ENCODE measurements around the gene CNTFR. TPM values are rescaled to one million over a fixed set of nuclear protein-coding genes. Genes with fewer than 3 reads are reported as not detected.
A peak's percentile ranks its signal among the peaks of the same experiment; 100 is the strongest.
"Not testable (repeated sequence)": the region's sequence is repeated elsewhere in the genome, so short reads cannot be mapped to it uniquely, and the experiment has no call there.

The CNTFR gene
- total RNA-seq (2013; cell fraction: nucleolus; rRNA removed): not detected in 2 replicates
- not detected in 2 replicates for total RNA-seq (2014; rRNA removed)
- total RNA-seq (2014; rRNA removed; fragmentation: Illumina TruSeq; extraction: Trizol): not detected in 2 replicates
- total RNA-seq (2021): not detected in 2 replicates
- polyA plus RNA-seq (2011; ENCODE audit: low read depth): not detected
- not detected in 2 replicates for polyA plus RNA-seq (2011; rRNA removed)
- polyA plus RNA-seq (2011; cell fraction: cytosol; rRNA removed): not detected in 2 replicates
- polyA plus RNA-seq (2011; cell fraction: nucleus; rRNA removed): 0.10 TPM in 1 of 2 replicates, not detected in the other
- not detected in 2 replicates for polyA plus RNA-seq (2012)
- polyA plus RNA-seq (2014; fragmentation: Illumina TruSeq; extraction: Trizol): not detected in 2 replicates
- polyA plus RNA-seq (2014; fragmentation: Nextera tagmentation; extraction: Ambion mirVana): not detected
- not detected in 2 replicates for polyA plus RNA-seq (2014; rRNA removed)
- polyA plus RNA-seq (2016; fragmentation: Nextera tagmentation; extraction: Ambion mirVana): not detected
- polyA minus RNA-seq (2011; rRNA and poly(A)+ RNA removed): not detected in 2 replicates
- polyA minus RNA-seq (2011; cell fraction: cytosol; rRNA and poly(A)+ RNA removed): not detected in 2 replicates
- polyA minus RNA-seq (2011; cell fraction: nucleus; rRNA and poly(A)+ RNA removed): not detected in 2 replicates
- Bru-seq, nascent RNA: percentile 12 among the genes with signal in this experiment
- BruChase-seq, experiment 1, labeled RNA remaining after a 6-hour chase: percentile 23 among the genes with signal in this experiment
- percentile 17 among the genes with signal in this experiment for BruChase-seq, experiment 2, labeled RNA remaining after a 2-hour chase
- long read RNA-seq, experiment 1: 0 reads
- long read RNA-seq, experiment 2: 0 reads

GRCh38 chr9:34589636-34590380 is at the start of gene CNTFR:
Gene CNTFR, minus strand, starts transcription at chr9:34589724. Its CDS starts 20,743 bp downstream, at chr9:34568981.
- intact Hi-C loops (cut with micrococcal nuclease; ENCODE audit: unreplicated experiment) (no loop called here), in situ Hi-C loops (cut with MboI) (loop anchor here (5.0 kb wide), 1 partner anchor 52 kb away; no protein-coding TSS in a partner anchor)
- Histone ChIP-seq H3K27ac (ENCODE audit: control insufficient read depth, insufficient read depth) (no peak within 1 kb of the TSS), H2AFZ (ENCODE audit: control insufficient read depth, low read depth, low read length) (no peak within 1 kb of the TSS), H4K20me1 (ENCODE audit: control insufficient read depth, insufficient read depth) (peaks cover 18% of the 10 kb centered on the region), H3K9me3 (replicated peaks; ENCODE audit: control insufficient read depth, insufficient read depth, low read length) (no peaks in the 10 kb centered on the region), H3K79me2 (ENCODE audit: control insufficient read depth, insufficient read depth, low read length) (no peaks in the 10 kb centered on the region), H3K36me3 (ENCODE audit: control insufficient read depth in 2 of 2, insufficient read depth in 2 of 2, low read length in 1 of 2) (no peaks in the 10 kb centered on the region), H3K4me2 (ENCODE audit: control insufficient read depth, insufficient read depth) (0 out of 2 replicates have a peak within 1 kb of the TSS, but pooled peaks have one; percentile 25), H3K9ac (ENCODE audit: control insufficient read depth, insufficient read depth, low read length) (no peak within 1 kb of the TSS), H3K4me1 (ENCODE audit: control insufficient read depth, insufficient read depth, low read length) (peaks cover 2% of the 10 kb centered on the region; the same call in 1 of the 2 replicates), H3K27me3 (replicated peaks in 1 of 2; ENCODE audit: control insufficient read depth in 2 of 2, insufficient read depth in 2 of 2, low read length in 1 of 2) (peaks cover 32 to 57% of the 10 kb centered on the region in 2 experiments), H3K4me3 (no peak within 1 kb of the TSS)
- no peak for TF ChIP-seq ZNF622 (IDR thresholded peaks at IDR 0.05)
- no peak for TF ChIP-seq ZNF207 (IDR thresholded peaks at IDR 0.05; ENCODE audit: borderline replicate concordance)
- no peak for TF ChIP-seq RUNX3 (IDR thresholded peaks at IDR 0.05; ENCODE audit: low read length)
- no peak for TF ChIP-seq RAD21 (IDR thresholded peaks at IDR 0.05; ENCODE audit: insufficient read depth, low read depth, low read length)
- TF ChIP-seq SIX5 (IDR thresholded peaks at IDR 0.05; ENCODE audit: low read depth, low read length, severe bottlenecking): no peak
- POLR2A ChIA-PET: no interaction called here
- FAIRE-seq (no peak), ATAC-seq (no peak), DNase-seq (ENCODE audit: low read depth, low spot score) (no peak)
- CTCF ChIA-PET: no interaction called here
- SMC1A ChIA-PET (ENCODE audit: uncharacterized antibody, unreplicated experiment): no interaction called here
- WGBS (ENCODE audit: insufficient coverage, insufficient replicate concordance, low lambda C conversion rate, missing lambda C conversion rate): 1% methylated on average over 36 of the region's 104 CpGs
- BruUV-seq (replicated peaks): no TSS peak
- RAD21 ChIA-PET (ENCODE audit: unreplicated experiment): interaction anchor here (1.2 kb wide), 1 partner anchor 186 kb away, joined by 3 read pairs; no protein-coding TSS in a partner anchor

- H3K27me3 ChIP-seq (replicated peaks in 1 of 2; ENCODE audit: control insufficient read depth in 2 of 2, insufficient read depth in 2 of 2, low read length in 1 of 2); H3K4me3 ChIP-seq; H3K9ac ChIP-seq (ENCODE audit: control insufficient read depth, insufficient read depth, low read length); H4K20me1 ChIP-seq (ENCODE audit: control insufficient read depth, insufficient read depth); DNase-seq (ENCODE audit: low read depth, low spot score); H3K27ac ChIP-seq (ENCODE audit: control insufficient read depth, insufficient read depth); in situ Hi-C loops (cut with MboI); H3K9me3 ChIP-seq (replicated peaks; ENCODE audit: control insufficient read depth, insufficient read depth, low read length); H3K4me1 ChIP-seq (ENCODE audit: control insufficient read depth, insufficient read depth, low read length); ATAC-seq; intact Hi-C loops (cut with micrococcal nuclease; ENCODE audit: unreplicated experiment); FAIRE-seq; BruUV-seq (replicated peaks); H3K36me3 ChIP-seq (ENCODE audit: control insufficient read depth in 2 of 2, insufficient read depth in 2 of 2, low read length in 1 of 2); H3K4me2 ChIP-seq (ENCODE audit: control insufficient read depth, insufficient read depth); H2AFZ ChIP-seq (ENCODE audit: control insufficient read depth, low read depth, low read length): not testable (repeated sequence)
- WGBS (ENCODE audit: insufficient coverage, insufficient replicate concordance, low lambda C conversion rate, missing lambda C conversion rate): 72% methylated on average over 8 of the region's 8 CpGs
- POLR2A ChIA-PET: interaction anchor here (0.6 to 3.4 kb wide), 2 partner anchors 8 to 53 kb away, joined by 7 to 25 read pairs; partner anchors contain the start of gene GALT
- RAD21 ChIA-PET (ENCODE audit: unreplicated experiment): interaction anchor here (2.6 kb wide), 1 partner anchor 8 kb away, joined by 14 read pairs; the partner anchor contains the start of gene GALT
- SMC1A ChIA-PET (ENCODE audit: uncharacterized antibody, unreplicated experiment): interaction anchor here (0.8 to 1.5 kb wide), 3 partner anchors 22 to 63 kb away, joined by 3 to 6 read pairs (median 3); no protein-coding TSS in a partner anchor
- peaks cover 15% of the 10 kb centered on the region for H3K79me2 ChIP-seq (ENCODE audit: control insufficient read depth, insufficient read depth, low read length)
- CTCF ChIA-PET: interaction anchor here (6.7 to 8.3 kb wide), 3 partner anchors 8 to 26 kb away, joined by 58 to 118 read pairs (median 103); partner anchors contain the start of genes DCTN3, GALT and RPP25L
Observed at GRCh38 chr9:34639322-34639721, 49.8 kb upstream of the CNTFR start.
